ENCODE results near the gene AAMDC. TPM values are rescaled to one million over a fixed set of nuclear protein-coding genes. Genes with fewer than 3 reads are reported as not detected.
"Not testable (repeated sequence)": the region's sequence is repeated elsewhere in the genome, so short reads cannot be mapped to it uniquely, and the experiment has no call there.

The AAMDC gene
- total RNA-seq, 4 donors from 2014 or later, result 23.3 to 67.7 (median 26.5) TPM

DNA sequence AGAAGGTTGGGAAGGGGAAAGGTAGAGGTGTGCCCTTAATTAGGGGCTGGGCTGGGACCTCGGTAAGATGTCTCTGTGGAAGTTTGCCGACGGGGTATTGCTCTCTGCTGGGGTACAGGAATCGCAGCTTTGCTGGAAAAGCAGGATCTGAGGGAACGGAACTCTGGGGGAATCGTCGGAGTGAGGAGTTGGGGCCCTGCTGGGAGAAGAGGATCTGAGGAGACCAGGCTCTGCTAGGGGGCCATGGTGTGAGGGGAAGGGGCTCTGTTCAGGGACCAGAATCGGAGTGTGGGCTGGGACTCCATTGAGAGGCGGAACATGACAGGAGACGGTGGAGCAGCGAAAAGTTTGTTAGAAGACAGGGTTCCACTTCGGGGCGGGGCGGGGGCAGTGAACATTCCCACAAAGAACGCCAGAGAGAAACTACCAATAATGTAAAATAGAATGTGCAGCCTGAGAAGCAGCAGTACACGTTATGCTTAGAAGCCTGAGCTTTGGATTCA lies 456 bp downstream of the AAMDC start:
- peak overlapping the region; percentile 99 for H3K4me3 ChIP-seq (ENCODE audit: low read depth, poor library complexity, severe bottlenecking)
- DNase-seq (ENCODE audit: low spot score in 2 of 2), result peak; percentile 21 to 83
- TF ChIP-seq POLR2A (IDR thresholded peaks at IDR 0.05) (no peak), CTCF (IDR thresholded peaks at IDR 0.05) (no peak)
- 0 to 1% methylated on average over 16 of the region's 16 CpGs for WGBS, 2 donors
- intact Hi-C loops (cut with DNase I; ENCODE audit: low total_unique reads), result no loop called here

DNA sequence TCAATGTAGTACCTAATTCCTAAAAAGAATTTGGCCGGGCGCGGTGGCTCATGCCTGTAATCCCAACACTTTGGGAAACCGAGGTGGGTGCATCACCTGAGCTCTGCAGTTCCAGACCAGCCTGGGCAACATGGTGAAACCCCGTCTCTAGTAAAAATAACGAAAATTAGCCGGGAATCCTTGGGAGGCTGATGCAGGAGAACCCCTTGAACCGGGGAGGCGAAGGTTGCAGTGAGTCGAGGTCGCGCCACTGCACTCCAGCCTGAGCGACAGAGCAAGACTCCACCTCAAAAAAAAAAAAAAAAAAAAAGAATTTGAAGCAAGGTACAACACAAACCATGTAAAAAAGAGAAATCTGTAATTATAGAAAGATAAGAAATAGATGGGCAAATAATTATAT lies 1.2 kb downstream of the AAMDC start:
- 50 to 54% methylated on average over 13 of the region's 13 CpGs for WGBS, 2 donors
- DNase-seq (ENCODE audit: low spot score in 2 of 2); H3K4me3 ChIP-seq (ENCODE audit: low read depth, poor library complexity, severe bottlenecking); intact Hi-C loops (cut with DNase I; ENCODE audit: low total_unique reads): not testable (repeated sequence)

GRCh38 chr11:77823775-77824174 lies 2.8 kb downstream of the AAMDC start:
- no peak overlapping the region for H3K4me3 ChIP-seq (ENCODE audit: low read depth, poor library complexity, severe bottlenecking)
- intact Hi-C loops (cut with DNase I; ENCODE audit: low total_unique reads), result no loop called here
- WGBS, 2 donors, result 38 to 43% methylated on average over 1 of the region's 1 CpG
- DNase-seq (ENCODE audit: low spot score in 2 of 2), result no peak
- TF ChIP-seq CTCF (IDR thresholded peaks at IDR 0.05), result no peak
- TF ChIP-seq POLR2A (IDR thresholded peaks at IDR 0.05), result no peak

DNA sequence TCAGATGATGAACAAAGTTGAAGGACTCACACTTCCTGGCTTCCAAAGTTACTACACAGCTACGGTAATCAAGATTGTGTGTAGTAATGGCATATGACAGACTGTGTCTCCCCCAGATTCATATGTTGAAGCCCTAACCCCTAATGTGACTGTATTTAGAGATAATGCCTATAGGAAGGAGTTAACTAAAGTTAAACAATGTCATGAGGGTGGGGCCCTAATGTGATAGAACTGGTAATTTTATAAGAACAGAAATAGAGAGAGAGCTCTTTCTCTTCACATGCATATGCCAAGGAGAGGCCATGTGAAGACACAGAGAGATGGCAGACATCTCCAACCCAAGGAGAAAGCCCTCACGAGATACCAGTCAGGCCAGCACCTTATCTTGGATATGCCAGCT lies 8.0 kb downstream of the AAMDC start:
- no peak overlapping the region for H3K4me3 ChIP-seq (ENCODE audit: low read depth, poor library complexity, severe bottlenecking)
- intact Hi-C loops (cut with DNase I; ENCODE audit: low total_unique reads), result no loop called here
- 97 to 98% methylated on average over 2 of the region's 2 CpGs for WGBS, 2 donors
- no peak for DNase-seq (ENCODE audit: low spot score in 2 of 2)
- TF ChIP-seq CTCF (IDR thresholded peaks at IDR 0.05) (no peak), POLR2A (IDR thresholded peaks at IDR 0.05) (no peak)

- intact Hi-C loops (cut with DNase I; ENCODE audit: low total_unique reads), result no loop called here
- no peak for TF ChIP-seq POLR2A (IDR thresholded peaks at IDR 0.05)
- TF ChIP-seq CTCF (IDR thresholded peaks at IDR 0.05), result no peak
- H3K4me3 ChIP-seq (ENCODE audit: low read depth, poor library complexity, severe bottlenecking), result no peak overlapping the region
- DNase-seq (ENCODE audit: low spot score in 2 of 2), result no peak
- WGBS, 2 donors, result 95 to 96% methylated on average over 4 of the region's 4 CpGs
Observed at GRCh38 chr11:77833302-77833701, 12.4 kb downstream of the AAMDC start.

DNA sequence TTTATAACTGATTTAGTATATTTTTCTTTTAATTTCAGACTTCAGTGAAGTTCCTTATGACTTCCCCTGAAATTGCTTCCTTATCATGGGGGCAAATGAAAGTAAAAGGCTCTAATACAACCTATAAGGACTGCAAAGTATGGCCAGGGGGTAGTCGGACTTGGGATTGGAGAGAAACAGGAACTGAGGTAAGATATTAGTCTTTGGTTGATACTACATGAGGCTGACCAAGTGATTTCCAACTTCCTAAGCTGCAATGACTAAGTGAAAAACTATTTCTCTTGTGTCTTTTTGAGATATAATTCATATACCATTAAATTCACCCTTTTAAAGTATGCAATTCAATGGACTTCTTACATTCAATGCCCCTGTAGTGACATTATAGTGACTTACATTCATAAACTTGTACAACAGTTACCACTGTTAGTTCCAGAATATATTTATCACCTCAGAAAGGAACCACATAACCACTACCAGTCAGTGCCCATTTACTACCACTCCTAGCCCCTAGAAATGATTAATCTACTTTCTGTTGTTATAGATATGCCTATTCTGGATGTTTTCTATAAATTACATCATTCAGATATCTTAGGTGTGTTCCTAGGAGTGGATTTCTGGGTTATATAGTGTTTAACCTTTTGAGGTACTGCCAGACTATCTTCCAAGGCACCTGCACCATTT lies 21.6 kb downstream of the AAMDC start:
- intact Hi-C loops (cut with DNase I; ENCODE audit: low total_unique reads), result no loop called here
- no peak overlapping the region for H3K4me3 ChIP-seq (ENCODE audit: low read depth, poor library complexity, severe bottlenecking)
- WGBS, 2 donors, result 78 to 86% methylated on average over 1 of the region's 1 CpG
- no peak for TF ChIP-seq POLR2A (IDR thresholded peaks at IDR 0.05)
- no peak for TF ChIP-seq CTCF (IDR thresholded peaks at IDR 0.05)
- no peak for DNase-seq (ENCODE audit: low spot score in 2 of 2)

DNA sequence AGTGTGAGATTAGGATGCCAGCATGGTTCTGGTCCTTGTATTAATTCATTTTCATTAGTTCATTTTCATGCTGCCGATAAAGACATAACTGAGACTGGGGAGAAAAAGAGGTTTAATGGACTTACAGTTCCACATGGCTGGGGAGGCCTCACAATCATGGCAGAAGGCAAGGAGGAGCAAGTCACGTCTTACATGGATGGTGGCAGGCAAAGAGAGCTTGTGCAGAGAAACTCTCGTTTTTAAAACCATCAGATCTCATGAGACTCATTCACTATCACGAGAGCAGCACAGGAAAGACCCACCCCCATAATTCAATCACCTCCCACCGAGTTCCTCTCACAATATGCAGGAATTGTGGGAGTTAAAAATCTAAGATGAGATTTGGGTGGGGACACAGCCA lies 22.8 kb downstream of the AAMDC start:
- 93 to 94% methylated on average over 5 of the region's 5 CpGs for WGBS, 2 donors
- intact Hi-C loops (cut with DNase I; ENCODE audit: low total_unique reads); H3K4me3 ChIP-seq (ENCODE audit: low read depth, poor library complexity, severe bottlenecking); DNase-seq (ENCODE audit: low spot score in 2 of 2): not testable (repeated sequence)
